ENCODE data around the gene TMED3.

The TMED3 gene

GRCh38 chr15:79365765-79366164 lies 54.9 kb downstream of the TMED3 start:
- TF ChIP-seq CTCF (IDR thresholded peaks at IDR 0.05; ENCODE audit: low read depth, low read length) = no peak
- no peak for DNase-seq (ENCODE audit: extremely low read depth, low read depth)

- TF ChIP-seq CTCF (IDR thresholded peaks at IDR 0.05; ENCODE audit: low read depth, low read length) = no peak
- no peak for DNase-seq (ENCODE audit: extremely low read depth, low read depth)
These were observed 55.8 kb downstream of the TMED3 start for GRCh38 chr15:79366691-79367090.

- no peak for DNase-seq (ENCODE audit: extremely low read depth, low read depth)
- no peak for TF ChIP-seq CTCF (IDR thresholded peaks at IDR 0.05; ENCODE audit: low read depth, low read length)
These were observed 59.8 kb downstream of the TMED3 start for GRCh38 chr15:79370716-79371115.

- TF ChIP-seq CTCF (IDR thresholded peaks at IDR 0.05; ENCODE audit: low read depth, low read length) = no peak
- no peak for DNase-seq (ENCODE audit: extremely low read depth, low read depth)
These were observed 60.7 kb downstream of the TMED3 start for GRCh38 chr15:79371591-79371990.

GRCh38 chr15:79372428-79372827 lies 61.5 kb downstream of the TMED3 start:
- no peak for TF ChIP-seq CTCF (IDR thresholded peaks at IDR 0.05; ENCODE audit: low read depth, low read length)
- no peak for DNase-seq (ENCODE audit: extremely low read depth, low read depth)

All from AG09319 (cell line).